Measurements from ENCODE around the gene DNAJC4.

The DNAJC4 gene

DNA sequence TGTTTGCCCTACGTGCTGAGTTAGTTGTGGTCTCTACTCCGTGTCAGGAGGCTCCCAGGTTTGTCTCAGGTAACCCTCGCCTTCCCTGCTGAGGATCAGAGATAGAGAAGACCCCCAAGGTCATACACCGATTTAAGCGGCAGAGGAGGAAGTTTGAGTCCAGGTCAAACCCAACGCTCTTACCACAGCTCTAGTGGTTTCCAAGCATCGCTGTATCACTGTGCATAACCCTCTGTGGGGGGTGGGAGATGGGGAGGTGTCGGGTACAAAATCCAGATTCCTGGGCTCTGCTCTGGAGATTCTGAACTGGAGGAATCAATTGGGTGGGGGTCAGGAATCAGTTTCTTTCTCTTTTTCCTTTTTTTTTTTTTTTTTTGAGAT is 627 bp downstream of the DNAJC4 start:
- DNase-seq (ENCODE audit: low spot score), result no peak

DNA sequence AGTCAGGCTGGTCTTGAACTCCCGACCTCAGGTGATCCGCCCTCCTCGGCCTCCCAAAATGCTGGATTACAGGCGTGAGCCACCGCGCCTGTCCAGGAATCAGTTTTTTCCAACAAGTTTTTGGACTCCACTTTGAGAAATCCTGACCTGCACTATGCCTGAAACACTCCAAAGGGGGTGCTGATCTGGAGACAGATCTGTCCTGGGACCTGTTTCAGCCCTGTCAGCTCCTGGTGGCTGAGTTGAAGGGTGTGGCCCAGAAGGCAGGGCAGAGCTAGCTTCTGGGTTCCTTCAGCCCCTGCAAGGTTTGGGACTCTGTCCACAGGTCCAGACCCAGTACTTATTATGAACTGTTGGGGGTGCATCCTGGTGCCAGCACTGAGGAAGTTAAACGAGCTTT is 1.2 kb downstream of the DNAJC4 start:
- DNase-seq (ENCODE audit: low spot score), result no peak

DNA sequence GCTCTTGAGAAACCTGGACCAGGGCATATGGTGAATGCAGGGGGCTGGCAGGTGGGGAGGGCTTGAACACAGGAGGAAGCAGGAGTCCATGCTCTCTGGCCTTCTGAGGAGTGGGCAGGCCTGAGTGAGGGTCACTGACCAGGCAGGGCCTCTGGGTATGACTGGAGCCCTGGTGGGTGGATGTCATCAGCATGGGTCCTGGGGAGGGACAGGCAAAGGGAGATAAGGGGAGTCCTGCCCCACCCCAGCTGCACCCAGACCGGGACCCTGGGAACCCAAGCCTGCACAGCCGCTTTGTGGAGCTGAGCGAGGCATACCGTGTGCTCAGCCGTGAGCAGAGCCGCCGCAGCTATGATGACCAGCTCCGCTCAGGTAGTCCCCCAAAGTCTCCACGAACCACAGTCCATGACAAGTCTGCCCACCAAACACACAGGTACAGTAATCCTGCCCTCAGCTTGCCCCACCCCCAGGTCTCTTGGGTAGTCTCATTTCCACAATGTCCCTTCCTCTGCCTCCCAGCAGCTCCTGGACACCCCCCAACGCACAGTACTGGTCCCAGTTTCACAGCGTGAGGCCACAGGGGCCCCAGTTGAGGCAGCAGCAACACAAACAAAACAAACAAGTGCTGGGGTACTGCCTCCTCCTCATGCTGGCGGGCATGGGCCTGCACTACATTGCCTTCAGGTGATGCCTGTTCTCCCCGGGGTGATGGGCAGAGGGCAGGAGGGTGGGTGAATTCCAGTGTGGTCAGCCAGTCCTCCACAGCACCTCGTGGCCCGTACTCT is 2.0 kb downstream of the DNAJC4 start:
- DNase-seq (ENCODE audit: low spot score), result no peak

DNA sequence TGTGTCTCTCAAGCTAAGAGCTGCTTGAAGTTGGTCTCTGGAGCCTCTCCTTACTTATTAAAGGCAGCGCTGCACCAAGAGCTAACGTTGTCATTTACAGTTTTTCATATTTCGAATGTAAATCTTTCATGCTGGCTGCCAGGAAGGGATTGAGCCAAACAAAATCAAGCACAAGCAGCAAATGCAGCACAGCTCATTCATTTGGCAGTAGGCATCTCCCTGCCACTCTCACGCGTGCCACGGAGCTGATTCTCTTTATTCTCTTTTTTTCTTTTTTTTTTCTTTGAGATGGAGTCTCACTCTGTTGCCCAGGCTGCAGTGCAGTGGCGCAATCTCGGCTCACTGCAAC is 2.6 kb downstream of the DNAJC4 start:
- no peak for DNase-seq (ENCODE audit: low spot score)

DNA sequence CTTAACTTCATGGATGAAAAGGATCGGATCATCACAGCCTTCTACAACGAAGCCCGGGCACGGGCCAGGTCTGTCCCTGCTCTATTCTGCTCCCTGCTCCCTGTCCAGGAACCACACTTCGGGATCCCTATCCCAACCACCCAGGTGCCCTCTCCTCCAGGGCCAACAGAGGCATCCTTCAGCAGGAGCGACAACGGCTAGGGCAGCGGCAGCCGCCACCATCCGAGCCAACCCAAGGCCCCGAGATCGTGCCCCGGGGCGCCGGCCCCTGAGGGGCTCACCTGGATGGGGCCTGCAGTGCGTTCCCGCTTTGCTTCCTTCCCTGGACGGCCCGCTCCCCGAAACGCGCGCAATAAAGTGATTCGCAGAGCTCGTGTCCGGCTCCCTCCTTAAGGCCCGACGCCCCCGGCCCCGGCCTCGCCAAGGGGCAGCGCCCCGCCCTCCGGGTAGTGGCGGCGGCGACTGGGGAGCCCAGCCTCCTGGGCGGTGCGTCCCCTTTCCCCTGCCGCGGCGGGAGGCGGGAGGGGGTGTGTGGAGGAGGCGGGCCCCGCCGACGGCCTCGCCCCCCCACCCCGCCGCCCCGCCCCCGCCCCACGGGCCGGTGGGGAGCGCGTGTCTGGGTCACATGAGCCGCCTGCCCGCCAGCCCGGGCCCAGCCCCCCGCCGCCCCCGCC is 3.7 kb downstream of the DNAJC4 start, which contains the start of gene VEGFB:
TSS of gene VEGFB (plus strand) at position 672 of the 674 bp plus-strand sequence. CDS start 250 bp downstream, outside the sequence.
- peak; percentile 71 for DNase-seq (ENCODE audit: low spot score)

DNA sequence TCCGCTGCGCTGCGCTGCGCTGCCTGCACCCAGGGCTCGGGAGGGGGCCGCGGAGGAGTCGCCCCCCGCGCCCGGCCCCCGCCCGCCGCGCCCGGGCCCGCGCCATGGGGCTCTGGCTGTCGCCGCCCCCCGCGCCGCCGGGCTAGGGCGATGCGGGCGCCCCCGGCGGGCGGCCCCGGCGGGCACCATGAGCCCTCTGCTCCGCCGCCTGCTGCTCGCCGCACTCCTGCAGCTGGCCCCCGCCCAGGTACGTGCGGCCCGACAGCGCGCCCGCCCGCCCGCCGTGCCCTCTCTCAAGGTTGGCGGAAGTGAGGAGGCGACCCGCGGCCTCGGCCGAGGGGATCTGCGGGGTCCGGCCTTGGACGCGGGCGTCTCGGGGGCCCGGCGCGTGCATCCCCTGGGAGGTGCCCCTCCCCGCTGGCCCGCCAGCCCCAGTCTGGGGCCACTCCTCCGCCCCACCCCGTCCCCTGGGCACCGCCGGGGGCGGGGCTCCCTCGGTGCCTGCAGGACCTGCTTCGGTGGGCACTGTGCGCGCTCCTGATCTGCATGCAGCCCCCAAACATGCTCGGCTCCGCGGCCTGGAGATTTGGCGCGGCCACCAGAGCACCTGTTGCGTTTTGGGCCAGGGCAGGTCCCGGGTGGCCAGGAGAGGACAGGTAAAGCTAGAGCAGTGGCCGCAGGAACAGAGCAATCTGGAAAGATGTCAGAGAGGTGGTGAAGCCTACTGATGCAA is 4.5 kb downstream of the DNAJC4 start:
- peak; percentile 52 for DNase-seq (ENCODE audit: low spot score)

DNA sequence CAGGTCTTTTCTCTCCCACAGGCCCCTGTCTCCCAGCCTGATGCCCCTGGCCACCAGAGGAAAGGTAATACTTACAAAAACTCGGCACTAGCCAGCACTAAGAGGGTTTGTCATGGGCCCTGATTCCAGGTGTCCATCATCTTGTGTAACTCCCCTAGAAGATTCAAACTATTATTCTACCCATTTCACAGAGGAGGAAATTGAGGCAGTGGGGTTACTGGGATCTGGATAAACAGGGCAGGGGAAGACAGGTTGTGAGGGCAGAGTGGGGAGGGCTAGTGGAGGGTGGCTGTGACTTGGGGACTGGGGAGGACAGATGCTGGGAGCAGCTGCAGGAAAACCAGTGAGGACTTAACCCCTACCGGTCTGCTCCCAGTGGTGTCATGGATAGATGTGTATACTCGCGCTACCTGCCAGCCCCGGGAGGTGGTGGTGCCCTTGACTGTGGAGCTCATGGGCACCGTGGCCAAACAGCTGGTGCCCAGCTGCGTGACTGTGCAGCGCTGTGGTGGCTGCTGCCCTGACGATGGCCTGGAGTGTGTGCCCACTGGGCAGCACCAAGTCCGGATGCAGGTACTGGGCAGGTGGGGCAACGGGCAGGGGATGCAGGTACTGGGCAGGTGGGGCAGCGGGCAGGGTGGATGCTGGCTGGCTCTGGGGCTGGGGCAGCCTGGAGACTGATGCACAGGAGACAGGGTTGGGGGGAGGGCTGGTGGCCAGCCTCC is 5.3 kb downstream of the DNAJC4 start:
- DNase-seq (ENCODE audit: low spot score), result no peak

DNA sequence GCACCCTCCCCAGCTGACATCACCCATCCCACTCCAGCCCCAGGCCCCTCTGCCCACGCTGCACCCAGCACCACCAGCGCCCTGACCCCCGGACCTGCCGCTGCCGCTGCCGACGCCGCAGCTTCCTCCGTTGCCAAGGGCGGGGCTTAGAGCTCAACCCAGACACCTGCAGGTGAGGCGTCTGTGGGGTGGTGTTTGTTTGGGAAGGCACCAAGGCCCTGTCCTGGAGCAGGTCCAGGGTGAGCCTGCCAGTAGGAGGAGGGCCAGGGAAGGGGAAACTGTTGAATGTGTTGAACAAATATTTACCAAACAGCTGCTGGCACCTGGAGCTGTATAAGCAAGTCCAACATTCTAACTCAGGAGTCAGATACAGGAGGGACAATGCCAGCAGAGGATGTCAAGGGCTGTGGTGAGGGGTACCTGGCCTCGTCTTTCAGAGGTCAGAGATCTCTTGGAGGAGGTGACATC is 7.2 kb downstream of the DNAJC4 start:
- DNase-seq (ENCODE audit: low spot score), result no peak

DNA sequence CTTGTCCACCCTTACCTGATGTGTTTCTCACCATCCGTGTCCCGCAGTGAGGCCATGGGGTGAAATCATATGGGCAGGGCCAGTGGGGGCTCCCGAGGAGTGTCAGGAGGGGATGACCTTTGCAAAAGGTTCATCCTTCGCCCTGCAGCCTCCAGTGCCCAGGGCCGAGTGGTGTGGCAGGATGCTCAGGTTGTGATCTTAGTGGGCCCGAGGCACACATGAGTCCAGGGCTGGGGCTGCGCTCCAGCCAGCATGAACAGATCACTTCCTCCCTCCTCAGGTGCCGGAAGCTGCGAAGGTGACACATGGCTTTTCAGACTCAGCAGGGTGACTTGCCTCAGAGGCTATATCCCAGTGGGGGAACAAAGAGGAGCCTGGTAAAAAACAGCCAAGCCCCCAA is 7.7 kb downstream of the DNAJC4 start:
- no peak for DNase-seq (ENCODE audit: low spot score)

DNA sequence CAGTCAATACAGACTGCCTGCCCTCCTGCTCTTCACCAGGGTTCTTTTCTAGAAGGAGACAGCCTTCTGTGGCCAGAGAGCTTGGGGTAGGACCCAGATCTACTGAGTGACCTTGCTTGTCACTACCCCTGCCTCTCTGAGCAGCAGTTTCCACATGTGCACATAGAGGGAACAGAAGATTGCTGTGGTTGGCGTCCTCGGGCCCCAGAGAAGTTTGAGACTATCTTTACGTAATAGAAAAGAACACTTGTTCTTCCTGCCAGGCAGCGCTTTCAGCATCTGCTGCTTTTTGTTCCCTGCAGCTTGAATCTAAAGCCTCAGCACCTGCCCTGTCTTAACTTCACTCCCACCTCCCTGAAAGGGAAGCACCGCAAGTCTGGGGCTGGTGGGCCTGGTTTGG is 8.7 kb downstream of the DNAJC4 start:
- DNase-seq (ENCODE audit: low spot score), result no peak

DNA sequence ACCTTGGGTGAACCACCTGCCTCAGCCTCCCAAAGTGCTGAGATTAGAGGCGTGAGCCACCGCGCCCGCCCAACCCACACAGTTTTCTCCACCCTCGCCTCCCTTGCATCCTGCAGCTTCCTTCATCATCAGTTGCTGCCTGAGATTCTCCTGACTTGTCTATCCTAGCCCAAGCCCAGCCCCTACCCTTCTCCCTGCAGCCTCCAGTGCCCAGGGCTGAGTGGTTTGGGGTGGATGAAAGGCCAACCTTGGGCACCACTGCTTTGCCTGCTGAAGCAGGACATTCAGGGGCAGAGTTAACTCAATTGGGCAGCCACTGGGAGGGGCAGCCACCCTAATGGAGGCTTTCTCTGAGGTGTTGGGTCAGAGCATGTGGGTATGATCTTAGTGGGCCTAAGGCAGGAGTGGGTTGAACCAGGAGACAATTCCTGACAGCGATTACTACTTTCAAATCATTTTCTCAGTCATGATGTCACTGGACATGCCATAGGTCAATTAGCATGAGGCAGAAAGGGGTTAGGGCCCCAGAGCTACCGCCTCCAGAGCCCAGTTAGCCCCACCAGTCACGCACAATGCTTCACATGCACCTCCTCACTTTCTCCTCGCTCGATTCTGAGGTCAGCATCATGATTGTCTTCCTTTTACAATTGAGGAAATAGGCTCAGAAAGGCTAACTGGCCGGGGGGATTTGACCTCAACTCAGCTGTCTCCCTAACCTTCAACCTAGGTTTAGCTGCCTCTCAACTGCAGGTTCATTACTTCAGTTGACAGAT is 9.5 kb downstream of the DNAJC4 start:
- DNase-seq (ENCODE audit: low spot score), result no peak

DNA sequence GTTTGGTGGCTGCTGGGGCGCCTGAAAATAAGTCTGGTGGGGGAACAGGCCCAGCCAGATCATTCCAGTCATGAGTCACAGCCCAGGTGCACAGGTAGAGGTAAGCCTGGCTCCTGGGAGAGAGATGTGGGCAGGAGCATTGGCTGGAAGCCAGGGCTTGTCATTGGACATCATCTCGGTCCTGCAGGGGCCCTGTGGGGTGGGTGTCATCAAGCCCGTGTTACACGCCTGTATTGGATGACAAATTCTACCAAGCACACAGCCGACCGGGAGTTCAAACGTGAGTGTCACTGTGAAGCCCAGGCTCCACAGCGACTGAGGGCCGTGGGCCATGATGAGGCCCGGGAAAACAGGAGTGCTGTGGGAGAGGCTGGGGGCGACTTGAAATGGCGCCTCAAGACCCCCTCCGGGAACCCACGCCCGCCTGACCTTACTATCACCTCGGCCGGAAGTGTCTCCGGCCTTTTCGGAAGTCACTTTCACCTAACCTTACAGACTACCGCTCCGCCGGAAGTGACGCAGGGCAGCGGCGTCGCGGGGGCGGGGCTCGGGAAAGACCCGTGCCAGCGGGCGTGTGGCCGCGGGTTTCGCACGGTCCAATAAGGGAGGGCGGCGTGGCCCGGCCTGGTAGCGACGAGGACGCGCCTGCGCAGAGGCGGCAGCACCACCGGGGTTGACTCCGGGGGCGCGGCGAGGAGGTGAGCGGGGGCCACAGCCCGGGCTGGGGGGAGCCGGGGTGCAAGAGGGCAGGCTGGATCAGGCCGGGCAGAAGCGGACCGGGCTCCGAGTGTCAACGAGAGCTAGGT is 10.3 kb downstream of the DNAJC4 start, which contains the start of gene FKBP2:
TSS of gene FKBP2 (plus strand) at position 661 of the 806 bp plus-strand sequence. CDS start 1,293 bp downstream, outside the sequence.
- peak; percentile 96 for DNase-seq (ENCODE audit: low spot score)

DNA sequence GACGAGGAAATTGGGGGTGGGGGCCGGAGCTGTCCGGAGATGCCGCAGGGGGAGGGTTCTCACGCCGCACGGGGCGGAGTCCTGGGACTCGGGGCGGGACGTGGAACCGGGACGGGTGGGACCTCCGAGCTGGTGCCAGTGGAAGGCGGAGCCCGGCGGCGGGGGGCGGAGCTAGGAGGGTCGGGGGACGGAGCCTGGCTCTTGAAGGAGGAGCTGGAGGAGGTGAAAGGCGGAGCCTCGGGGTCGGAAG is 10.8 kb downstream of the DNAJC4 start:
- peak; percentile 96 for DNase-seq (ENCODE audit: low spot score)

DNA sequence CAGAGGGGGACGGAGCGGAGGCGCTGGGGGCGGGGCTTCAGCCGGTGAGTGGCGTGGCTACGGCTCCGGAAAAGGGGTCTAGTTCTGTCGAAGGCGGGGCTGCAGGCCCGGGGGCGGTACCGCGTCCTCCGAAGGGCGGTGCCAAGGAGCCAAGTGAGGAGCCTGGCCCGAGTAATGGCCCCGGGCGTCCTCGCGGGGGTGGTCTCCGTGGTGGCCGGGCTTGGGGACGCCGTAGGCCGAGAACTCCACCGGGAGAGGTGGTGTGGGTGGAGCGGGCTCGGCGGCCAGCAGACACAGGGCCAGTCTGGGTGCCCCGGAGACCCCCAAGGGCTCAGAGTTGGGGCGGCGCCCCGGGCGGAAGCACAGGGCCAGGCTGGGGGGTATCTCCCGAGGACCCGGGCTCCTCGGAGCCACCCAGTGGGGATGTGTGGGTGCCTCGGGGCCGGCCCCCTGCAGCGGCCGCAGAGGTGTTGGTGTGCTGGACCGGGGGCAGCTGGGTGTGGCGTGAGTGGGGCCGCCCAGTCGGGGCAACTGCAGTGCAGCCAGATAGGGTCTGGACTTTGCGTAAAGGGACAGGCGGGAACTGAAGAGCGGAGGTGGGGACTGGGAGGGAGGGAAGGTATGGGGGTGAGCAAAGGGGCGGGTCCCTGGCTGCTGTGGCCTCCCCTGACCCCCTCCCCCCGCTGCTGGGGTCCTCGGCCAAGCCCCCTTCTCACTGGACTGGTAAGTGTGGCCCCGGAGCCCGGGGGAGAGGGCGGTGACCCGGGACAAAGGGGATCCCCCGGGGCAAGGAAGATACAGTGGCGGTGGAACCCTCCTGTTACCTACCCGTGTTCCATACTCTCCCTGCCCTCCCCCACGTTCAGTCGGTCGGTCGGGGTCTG is 11.4 kb downstream of the DNAJC4 start:
- peak; percentile 30 for DNase-seq (ENCODE audit: low spot score)

DNA sequence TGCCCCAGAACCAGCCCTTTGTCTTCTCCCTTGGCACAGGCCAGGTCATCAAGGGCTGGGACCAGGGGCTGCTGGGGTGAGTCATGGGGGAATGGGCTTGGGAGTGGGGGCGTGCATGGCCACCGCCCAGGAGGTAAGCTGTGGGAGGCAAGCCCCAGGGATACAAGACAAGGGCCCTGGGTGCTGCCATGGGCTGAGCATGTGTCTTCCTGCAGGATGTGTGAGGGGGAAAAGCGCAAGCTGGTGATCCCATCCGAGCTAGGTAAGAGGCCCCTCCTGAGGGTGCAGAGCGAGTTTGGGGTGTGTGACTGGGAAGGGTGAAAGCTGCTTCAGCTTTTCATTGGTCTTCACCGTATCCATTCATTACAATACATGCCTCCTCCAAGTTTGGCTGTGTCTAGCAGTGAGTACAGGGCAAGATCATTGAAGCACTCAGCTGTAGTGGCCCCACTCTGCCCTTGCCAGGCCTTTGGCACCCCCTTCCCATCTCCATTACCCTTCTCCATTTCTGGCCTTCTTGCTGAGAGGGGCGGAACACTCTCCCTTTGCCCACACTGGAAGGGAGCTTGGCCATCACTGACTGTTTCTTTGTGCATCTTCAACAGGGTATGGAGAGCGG is 13.0 kb downstream of the DNAJC4 start:
- DNase-seq (ENCODE audit: low spot score), result no peak

DNA sequence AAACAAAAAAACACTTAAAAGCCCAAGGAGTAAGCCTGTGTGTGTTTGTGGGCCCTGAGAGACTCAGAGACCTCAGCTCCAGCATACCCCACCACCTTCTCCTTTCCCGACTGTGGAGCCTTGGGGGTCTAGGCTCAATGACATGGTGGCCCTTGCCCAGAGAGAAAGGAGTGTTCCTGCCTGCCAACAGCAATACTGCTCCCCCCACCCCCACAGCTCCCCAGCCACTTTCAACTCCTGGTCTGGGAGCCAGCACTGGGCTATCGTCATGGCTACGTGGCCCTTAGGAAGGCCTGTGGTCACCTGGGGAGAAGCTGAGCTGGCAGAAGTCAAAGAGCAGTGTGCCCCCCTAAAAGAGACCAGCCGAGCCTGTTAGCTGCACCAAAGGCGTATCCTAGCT is 13.8 kb downstream of the DNAJC4 start:
- DNase-seq (ENCODE audit: low spot score), result no peak

DNA sequence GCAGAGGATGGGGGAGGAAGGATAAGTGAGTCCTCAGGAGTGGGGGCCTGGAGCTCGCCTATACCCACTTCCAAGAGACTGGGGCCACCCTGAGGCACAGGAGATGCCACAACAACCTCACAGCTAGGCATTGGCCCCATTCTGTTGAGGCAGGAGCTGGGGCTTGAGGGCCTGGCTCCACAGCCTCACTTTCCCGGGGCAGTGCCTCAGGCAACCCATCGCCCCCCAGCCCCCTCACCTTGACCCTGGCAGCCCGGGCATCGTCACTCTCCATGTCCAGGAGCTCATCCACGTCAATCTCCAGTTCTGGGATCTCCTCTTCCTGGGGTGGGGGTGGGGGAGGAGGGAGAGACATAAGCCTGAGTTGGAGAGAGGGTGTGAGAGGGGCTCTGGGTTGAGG is 14.6 kb downstream of the DNAJC4 start:
- DNase-seq (ENCODE audit: low spot score), result no peak

DNA sequence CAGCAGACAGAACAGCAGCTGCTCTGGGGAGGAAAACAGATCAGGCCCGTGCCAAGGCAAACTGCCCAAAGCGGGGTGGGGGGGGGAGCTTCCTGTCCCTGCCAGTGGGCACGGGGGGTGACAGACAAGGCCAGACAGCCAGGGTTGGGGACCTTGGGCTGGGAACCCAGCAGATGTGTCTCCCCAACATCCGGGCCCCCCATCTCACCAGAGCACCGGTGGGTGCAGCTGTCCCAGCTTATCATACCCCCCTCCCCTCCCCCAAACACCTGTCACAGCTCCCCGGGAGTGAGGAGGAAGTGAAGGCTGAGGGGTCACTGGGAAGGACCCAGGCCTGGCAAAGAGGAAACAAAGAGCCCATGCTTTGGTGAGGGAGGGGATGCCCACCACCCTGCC is 15.1 kb downstream of the DNAJC4 start:
- DNase-seq (ENCODE audit: low spot score), result peak; percentile 56

Measured in germinal center (tissue), 1 donor.